K562 (cell line): Measurements from ENCODE around the gene HOMEZ. TPM values are rescaled to one million over a fixed set of nuclear protein-coding genes. Genes with fewer than 3 reads are reported as not detected.
A peak's percentile ranks its signal among the peaks of the same experiment; 100 is the strongest.

ENCODE experiments used
- ATAC-seq: fragments of 200-7000 bp; cut with Tn5 transposase; 3 replicates; pipeline ENCODE4 v1.9.1; 2020; ENCODE audit warnings: moderate library complexity
- BruUV-seq: library from RNA; stranded (reverse); fragments of 400-500 nt; replicated peaks from 2 replicates; lab custom pipeline; 2021; lab: Mats Ljungman, UMichigan
- CTCF ChIA-PET: fragments of 300-600 bp; formaldehyde crosslinking; extraction: SDS; loops from one replicate; lab custom pipeline; 2021; ENCODE audit warnings: low intra/inter-chr PET ratio; lab: Yijun Ruan, JAX
- POLR2A ChIA-PET: fragments of 300-600, 350-650 bp; sonication (Branson Sonifier 250); formaldehyde crosslinking; extraction: SDS; loops from one replicate; lab custom pipeline; 2021; ENCODE audit warnings: antibody characterized with exemption, inconsistent platforms; lab: Yijun Ruan, JAX
- DNase-seq, 4 experiments: peaks; one replicate each; pipeline versions ENCODE4 v3.0.0 to v3.0.0-alpha.2; 2011 to 2018; ENCODE audit warnings: low spot score in 3 of 4, mixed read lengths in 3 of 4; ENCODE audit errors: extremely low read depth in 1 of 4
- FAIRE-seq: peaks from 2 replicates; lab custom pipeline; 2011; peaks lifted over from hg19 to GRCh38; lab: Jason Lieb, UNC
- H2AFZ ChIP-seq: 2 replicates; pipeline ENCODE4 v1.6.0; 2011; ENCODE audit warnings: low read depth, low read length, control low read depth, inconsistent platforms
- H3K27ac ChIP-seq: fragments of 200-600 bp; 3 replicates; pipeline ENCODE4 v1.8.0; 2011; ENCODE audit warnings: low read depth, mild to moderate bottlenecking, control low read depth, inconsistent platforms, low read length, moderate library complexity, mixed read lengths; ENCODE audit errors: extremely low read depth
- H3K27me3 ChIP-seq, 2 experiments: fragments of 300-600 bp in 1 of 2; 2 replicates in 1 of 2; 3 replicates in 1 of 2; pipeline versions ENCODE4 v1.6.0 to v1.8.0; 2011; ENCODE audit warnings: inconsistent platforms in 2 of 2, low read length in 2 of 2, mild to moderate bottlenecking in 1 of 2, mixed read lengths in 1 of 2, moderate library complexity in 1 of 2; ENCODE audit not compliant: control insufficient read depth in 2 of 2, insufficient read depth in 2 of 2
- H3K36me3 ChIP-seq: fragments of 300-600 bp; 3 replicates; pipeline ENCODE4 v1.8.0; 2011; ENCODE audit warnings: mild to moderate bottlenecking, low read length, inconsistent platforms; ENCODE audit not compliant: control insufficient read depth, insufficient read depth
- H3K4me1 ChIP-seq, 2 experiments: fragments of 200-600 bp in 1 of 2; replicated peaks in 1 of 2; 2 replicates in 1 of 2; 3 replicates in 1 of 2; pipeline versions ENCODE4 v1.5.1 to v1.8.0; 2011; ENCODE audit warnings: inconsistent platforms in 2 of 2, low read length in 2 of 2, mild to moderate bottlenecking in 1 of 2, mixed read lengths in 1 of 2, moderate library complexity in 1 of 2; ENCODE audit not compliant: control insufficient read depth in 2 of 2, insufficient read depth in 2 of 2
- H3K4me2 ChIP-seq: 2 replicates; pipeline ENCODE4 v1.6.1; 2011; ENCODE audit warnings: low read length, control low read depth, inconsistent platforms, mixed read lengths; ENCODE audit not compliant: insufficient read depth
- H3K4me3 ChIP-seq: fragments of 200-600 bp; sonication (generic), shearing (Covaris generic); 2 replicates; pipeline ENCODE4 v1.5.1; 2016; ENCODE audit warnings: control low read depth, inconsistent platforms
- H3K79me2 ChIP-seq: fragments of 200-600 bp; 3 replicates; pipeline ENCODE4 v1.8.0; 2011; ENCODE audit warnings: low read length, inconsistent platforms; ENCODE audit not compliant: control insufficient read depth, insufficient read depth
- H3K9ac ChIP-seq, 2 experiments: 2 replicates each; pipeline versions ENCODE4 v1.6.0 to v1.6.1; 2011; ENCODE audit warnings: low read depth in 2 of 2, low read length in 2 of 2, control low read depth in 1 of 2, inconsistent platforms in 1 of 2, mild to moderate bottlenecking in 1 of 2, mixed read lengths in 1 of 2; ENCODE audit not compliant: insufficient read depth in 1 of 2
- H3K9me1 ChIP-seq: one replicate; pipeline ENCODE4 v1.6.0; 2011; ENCODE audit warnings: inconsistent platforms, mild to moderate bottlenecking, low read length, moderate library complexity; ENCODE audit not compliant: control insufficient read depth, insufficient read depth
- H3K9me3 ChIP-seq: replicated peaks from 2 replicates; pipeline ENCODE4 v1.5.1; 2011; ENCODE audit warnings: low read depth, low read length, inconsistent platforms; ENCODE audit not compliant: control insufficient read depth, insufficient read depth
- H4K20me1 ChIP-seq: replicated peaks from 2 replicates; pipeline ENCODE4 v1.6.1; 2011; ENCODE audit warnings: low read length, inconsistent platforms, mixed read lengths; ENCODE audit not compliant: control insufficient read depth, insufficient read depth
- AFF1 ChIP-seq, 2 experiments: fragments of 450-650 bp; IDR thresholded peaks; 2 replicates each; pipeline ENCODE4 v1.6.1; 2018; ENCODE audit warnings: mild to moderate bottlenecking in 2 of 2, low read depth in 1 of 2; ENCODE audit not compliant: partially characterized antibody in 2 of 2
- ATF7 ChIP-seq: fragments of 450-650 bp; IDR thresholded peaks from 2 replicates; pipeline ENCODE4 v1.7.1; 2014; ENCODE audit warnings: mild to moderate bottlenecking, moderate library complexity
- BRCA1 ChIP-seq, 2 experiments: fragments of 450-650 bp in 1 of 2; sonication (generic) in 1 of 2; formaldehyde crosslinking in 1 of 2; IDR thresholded peaks; 2 replicates each; pipeline versions ENCODE4 v1.5.0 to v1.6.1; 2017 to 2020; ENCODE audit warnings: mild to moderate bottlenecking in 1 of 2, missing genetic modification reagents in 1 of 2
- C11orf30 ChIP-seq: fragments of 450-650 bp; IDR thresholded peaks from 2 replicates; pipeline ENCODE4 v1.6.1; 2016; ENCODE audit warnings: low read depth, mild to moderate bottlenecking
- CHD2 ChIP-seq: IDR thresholded peaks from 2 replicates; pipeline ENCODE4 v1.6.1; 2011; ENCODE audit warnings: low read depth, low read length
- MYC ChIP-seq, 2 experiments: fragments of 250-450 bp in 1 of 2; sonication (Bioruptor Pico) in 1 of 2; IDR thresholded peaks; 2 replicates each; pipeline versions ENCODE4 v1.5.1 to v1.6.1; 2012 to 2021; ENCODE audit warnings: low read depth in 2 of 2, borderline replicate concordance in 1 of 2, improper control_type of control experiment in 1 of 2, low read length in 1 of 2, mild to moderate bottlenecking in 1 of 2, moderate library complexity in 1 of 2
- NRF1 ChIP-seq, 2 experiments: fragments of 450-650 bp; IDR thresholded peaks in 1 of 2; conservative IDR thresholded peaks in 1 of 2; 2 replicates each; pipeline ENCODE4 v1.6.1; 2014; ENCODE audit warnings: mild to moderate bottlenecking in 2 of 2
- RNF219 ChIP-seq: fragments of 250-450 bp; sonication (Bioruptor Pico); IDR thresholded peaks from 2 replicates; pipeline ENCODE4 v1.5.0; 2022; ENCODE audit warnings: mild to moderate bottlenecking
- TEAD1 ChIP-seq, 2 experiments: fragments of 450-650 bp in 1 of 2; sonication (generic) in 1 of 2; formaldehyde crosslinking; IDR thresholded peaks; 2 replicates each; pipeline versions ENCODE4 v1.4.0 to v1.8.0; 2020 to 2022; ENCODE audit warnings: mild to moderate bottlenecking in 2 of 2, missing genetic modification reagents in 1 of 2
- TFE3 ChIP-seq: fragments of 450-650 bp; formaldehyde crosslinking; IDR thresholded peaks from 2 replicates; pipeline ENCODE4 v1.4.0; 2020; ENCODE audit warnings: mild to moderate bottlenecking, mixed read lengths
- WGBS: fragments of 100-300 bp; shearing (Covaris generic); methylation state at CpG from one replicate; pipeline ENCODE4 v1.1.6; 2016; ENCODE audit warnings: low coverage, mixed read lengths; ENCODE audit not compliant: insufficient coverage; ENCODE audit errors: missing lambda C conversion rate; 5-methylcytosine and 5-hydroxymethylcytosine counted together
- in situ Hi-C: fragments of 300-500 bp; cut with MboI; formaldehyde crosslinking; loops from 4 replicates; pipeline ENCODE4 v1.15.0; 2018; ENCODE audit warnings: inconsistent platforms, mixed read lengths
- intact Hi-C: fragments of 100-400 bp; cut with micrococcal nuclease; formaldehyde crosslinking; loops from 2 replicates; pipeline ENCODE4 v1.14.2; 2022
- polyA plus RNA-seq, 8 experiments: library from polyadenylated mRNA; depleted of rRNA in 4 of 8; stranded (reverse) in 5 of 8; unstranded in 3 of 8; fragments of >200 nt; fragmentation: Nextera tagmentation in 2 of 8; fragmentation: Illumina TruSeq in 1 of 8; extraction: Ambion mirVana in 2 of 8; extraction: Trizol in 1 of 8; gene quantifications; 2 replicates each; pipeline versions ENCODE4 v1.2.1 to v1.2.3, GENCODE V29; 2011 to 2014; ENCODE audit warnings: inconsistent platforms in 1 of 8, missing spikeins in 1 of 8
- total RNA-seq, 7 experiments: library from RNA; depleted of rRNA in 6 of 7; stranded (reverse); fragments of >200 nt in 6 of 7; fragmentation: Illumina TruSeq in 2 of 7; extraction: Trizol in 2 of 7; gene quantifications; 2 replicates each; pipeline versions ENCODE4 v1.2.1 to v1.2.3, GENCODE V29; 2011 to 2021; ENCODE audit warnings: low replicate concordance in 1 of 7

The HOMEZ gene
- total and polyA plus RNA-seq, 9 of the 15 experiments (the other 6 are each of a cell fraction or from before 2014, with no cell fraction given): 3.0 to 30.2 (median 16.9) TPM

GRCh38 chr14:23320584-23321571 lies 34.9 kb upstream of the HOMEZ start, which contains the start of gene PABPN1:
Gene PABPN1, plus strand, starts transcription at chr14:23321457. Its CDS starts 13 bp downstream, at chr14:23321470.
- peaks cover 53% of the 10 kb centered on the region; the same call in 2 of the 3 replicates for H3K36me3 ChIP-seq
- peaks cover 34% of the 10 kb centered on the region for H3K79me2 ChIP-seq
- POLR2A ChIA-PET: interaction anchor here (0.6 to 3.9 kb wide), 34 partner anchors 10 to 875 kb away, joined by 3 to 30 read pairs (median 4); partner anchors contain the start of genes BCL2L2, C14orf119, HAUS4 and HOMEZ
- no peaks in the 10 kb centered on the region for H3K9me1 ChIP-seq
- H3K27me3 ChIP-seq: no peaks in the 10 kb centered on the region
- intact Hi-C loops (loop anchor here (2.0 to 10.0 kb wide), 3 partner anchors 14 to 234 kb away; partner anchors contain the start of genes BCL2L2, THTPA and ZFHX2), in situ Hi-C loops (no loop called here)
- peaks cover 11 to 17% of the 10 kb centered on the region in 2 experiments; a peak in 4 of 5 replicates for H3K4me1 ChIP-seq
- FAIRE-seq (peak; percentile 99), DNase-seq (peak; percentile 93 to 100 (median 95)), ATAC-seq (peak; percentile 94)
- H4K20me1 ChIP-seq: no peaks in the 10 kb centered on the region; the same call in 1 of the 2 replicates
- peak within 1 kb of the TSS; percentile 90 for H3K4me3 ChIP-seq
- whole genome bisulfite sequencing: 3% methylated on average over 50 of the region's 63 CpGs
- CTCF ChIA-PET: interaction anchor here (0.6 to 1.1 kb wide), 3 partner anchors 56 to 201 kb away, joined by 3 to 4 read pairs (median 3); no protein-coding TSS in a partner anchor
- peak within 1 kb of the TSS; percentile 99 for H3K4me2 ChIP-seq
- H2AFZ ChIP-seq: peak within 1 kb of the TSS; percentile 95
- BruUV-seq: TSS peak; percentile 93
- peak within 1 kb of the TSS; percentile 97 for H3K27ac ChIP-seq
- peak within 1 kb of the TSS; percentile 97 to 100 for H3K9ac ChIP-seq
- no peaks in the 10 kb centered on the region for H3K9me3 ChIP-seq
- TF ChIP-seq TEAD1 (CRISPR knock-in tag; IDR thresholded peaks at IDR 0.05) (no peak; a peak in 2 of 4 replicates), AFF1 (IDR thresholded peaks at IDR 0.05; ENCODE audit: low read depth in 1 of 2, partially characterized antibody in 2 of 2) (peak; percentile 22 to 84), TFE3 (CRISPR knock-in tag) (peak; percentile 99), ATF7 (peak; percentile 95), C11orf30 (peak; percentile 69), RNF219 (CRISPR knock-in tag) (no peak), MYC (IDR thresholded peaks at IDR 0.05; ENCODE audit: low read depth, low read length) (peak; percentile 42), MYC (CRISPR knock-in tag; IDR thresholded peaks at IDR 0.05; ENCODE audit: borderline replicate concordance, low read depth) (0 out of 2 replicates have a peak, but pooled peaks have one; percentile 16), NRF1 (conservative IDR thresholded peaks at IDR 0.05 in 1 of 2, IDR thresholded peaks at IDR 0.05 in 1 of 2) (peak; percentile 71 to 76), CHD2 (peak; percentile 90), BRCA1 (IDR thresholded peaks at IDR 0.05) (no peak), BRCA1 (CRISPR knock-in tag; IDR thresholded peaks at IDR 0.05) (no peak)
